Jurkat, Clone E6-1 (cell line): Measurements from ENCODE around the gene CPSF6.
A peak's percentile ranks its signal among the peaks of the same experiment; 100 is the strongest.
"Not testable (repeated sequence)": the region's sequence is repeated elsewhere in the genome, so short reads cannot be mapped to it uniquely, and the experiment has no call there.

ENCODE experiments used
- DNase-seq: peaks from one replicate; pipeline ENCODE4 v3.0.0-alpha.2; 2011; ENCODE audit warnings: low read depth, low spot score
- H3K4me3 ChIP-seq: 2 replicates; pipeline ENCODE4 v1.5.1; 2011; ENCODE audit warnings: mild to moderate bottlenecking, low read length, control low read depth, moderate library complexity

The CPSF6 gene

DNA sequence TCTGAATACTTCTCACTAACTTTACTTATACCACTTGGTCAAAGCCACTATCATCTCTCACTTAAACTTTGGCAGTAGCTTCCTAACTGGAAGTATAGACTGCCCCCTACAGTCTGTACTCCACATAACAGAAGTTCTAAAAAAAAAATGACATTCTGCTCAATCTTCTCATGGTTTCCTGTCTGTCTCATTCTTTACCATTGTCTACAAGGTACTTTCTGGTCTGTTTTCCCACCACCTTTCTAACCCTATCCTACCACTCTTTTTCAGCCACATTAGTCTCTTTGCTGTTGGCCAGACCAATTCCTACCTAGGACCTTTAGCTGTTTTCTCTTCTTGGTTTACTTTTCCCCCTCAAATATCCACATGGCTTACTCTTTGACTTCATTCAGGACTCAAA lies 14.7 kb downstream of the CPSF6 start:
- H3K4me3 ChIP-seq: no peak overlapping the region
- DNase-seq: peak; percentile 73

DNA sequence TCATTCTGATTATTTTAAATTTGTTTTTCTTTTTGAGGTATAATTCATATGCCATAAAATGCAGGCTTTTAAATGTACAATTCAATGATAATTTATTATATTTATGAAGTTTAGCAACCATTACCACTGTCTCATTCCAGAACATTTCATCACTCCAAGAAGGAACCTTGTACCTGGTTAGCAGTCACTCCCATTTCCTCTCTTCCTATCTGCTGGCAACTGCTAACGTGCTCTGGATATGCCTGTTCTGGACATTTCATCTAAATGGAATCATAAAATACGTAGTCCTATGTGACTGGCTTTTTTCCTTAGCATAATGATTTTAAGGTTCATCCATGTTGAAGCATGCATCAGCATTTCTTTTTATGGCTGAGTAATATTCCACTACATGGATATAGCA lies 15.5 kb downstream of the CPSF6 start:
- DNase-seq: no peak
- no peak overlapping the region for H3K4me3 ChIP-seq

DNA sequence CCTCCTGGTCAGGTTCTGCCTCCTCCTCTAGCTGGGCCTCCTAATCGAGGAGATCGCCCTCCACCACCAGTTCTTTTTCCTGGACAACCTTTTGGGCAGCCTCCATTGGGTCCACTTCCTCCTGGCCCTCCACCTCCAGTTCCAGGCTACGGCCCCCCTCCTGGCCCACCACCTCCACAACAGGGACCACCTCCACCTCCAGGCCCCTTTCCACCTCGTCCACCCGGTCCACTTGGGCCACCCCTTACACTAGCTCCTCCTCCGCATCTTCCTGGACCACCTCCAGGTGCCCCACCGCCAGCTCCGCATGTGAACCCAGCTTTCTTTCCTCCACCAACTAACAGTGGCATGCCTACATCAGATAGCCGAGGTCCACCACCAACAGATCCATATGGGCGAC lies 19.3 kb downstream of the CPSF6 start:
- no peak for DNase-seq
- no peak overlapping the region for H3K4me3 ChIP-seq

DNA sequence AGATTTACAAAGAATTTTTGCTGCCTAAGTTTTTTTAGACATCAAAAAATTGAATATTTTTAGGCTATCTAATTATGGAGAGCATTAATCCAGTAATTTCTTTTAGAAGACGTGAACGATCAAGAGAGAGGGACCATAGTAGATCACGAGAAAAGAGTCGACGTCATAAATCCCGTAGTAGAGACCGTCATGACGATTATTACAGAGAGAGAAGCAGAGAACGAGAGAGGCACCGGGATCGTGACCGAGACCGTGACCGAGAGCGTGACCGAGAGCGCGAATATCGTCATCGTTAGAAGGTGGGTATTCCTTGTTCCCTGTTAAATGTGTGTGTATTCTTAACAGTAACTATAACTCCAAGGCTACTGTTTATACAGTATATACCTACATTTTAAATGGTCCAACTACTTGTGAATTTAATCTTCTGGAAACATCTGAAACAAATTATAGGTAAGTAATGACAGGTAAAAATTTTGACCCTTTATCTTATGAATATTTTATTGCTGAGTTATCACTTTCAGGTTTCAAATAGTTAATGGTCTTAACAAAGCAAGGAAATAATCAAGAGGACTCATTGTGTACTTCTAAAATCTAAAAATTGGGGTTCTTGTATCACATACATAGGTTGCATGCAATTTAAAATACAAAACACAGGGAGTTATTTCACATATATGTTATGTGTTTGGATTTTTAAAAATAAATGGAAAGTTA lies 23.1 kb downstream of the CPSF6 start:
- DNase-seq: no peak
- H3K4me3 ChIP-seq: no peak overlapping the region

DNA sequence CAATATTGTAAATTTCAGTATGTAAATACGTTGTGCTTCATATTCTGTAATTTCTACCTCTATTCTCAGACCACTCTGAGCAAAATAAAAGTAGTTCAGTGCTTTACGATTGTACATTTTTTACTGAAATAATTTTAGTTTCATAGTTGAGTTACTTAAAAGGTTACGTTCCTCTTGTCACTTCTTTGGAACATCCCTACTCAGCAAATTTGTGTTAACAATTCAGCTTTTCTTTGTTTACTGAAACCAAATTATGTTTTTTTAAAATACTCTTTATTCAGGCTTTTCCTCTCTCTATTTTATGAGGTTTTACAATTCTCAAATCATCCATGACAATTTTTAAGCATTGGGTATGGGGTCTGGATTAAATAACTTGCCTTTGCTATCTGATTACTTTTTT lies 25.8 kb downstream of the CPSF6 start:
- H3K4me3 ChIP-seq: no peak overlapping the region
- DNase-seq: no peak

DNA sequence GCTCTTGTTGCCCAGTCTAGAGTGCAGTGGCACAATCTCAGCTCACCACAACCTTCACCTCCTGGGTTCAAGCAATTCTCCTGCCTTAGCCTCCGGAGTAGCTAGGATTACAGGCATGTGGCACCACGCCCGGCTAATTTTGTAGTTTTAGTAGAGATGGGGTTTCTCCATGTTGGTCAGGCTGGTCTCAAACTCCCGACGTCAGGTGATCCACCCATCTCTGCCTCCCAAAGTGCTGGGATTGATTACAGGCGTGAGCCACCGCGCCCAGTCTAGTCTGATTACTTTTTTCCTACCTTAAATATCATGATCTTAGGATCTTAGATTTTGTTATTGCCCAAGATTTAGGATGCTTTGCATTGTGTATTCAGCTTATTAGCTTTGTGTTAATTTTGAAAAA lies 26.3 kb downstream of the CPSF6 start:
- DNase-seq, H3K4me3 ChIP-seq: not testable (repeated sequence)

DNA sequence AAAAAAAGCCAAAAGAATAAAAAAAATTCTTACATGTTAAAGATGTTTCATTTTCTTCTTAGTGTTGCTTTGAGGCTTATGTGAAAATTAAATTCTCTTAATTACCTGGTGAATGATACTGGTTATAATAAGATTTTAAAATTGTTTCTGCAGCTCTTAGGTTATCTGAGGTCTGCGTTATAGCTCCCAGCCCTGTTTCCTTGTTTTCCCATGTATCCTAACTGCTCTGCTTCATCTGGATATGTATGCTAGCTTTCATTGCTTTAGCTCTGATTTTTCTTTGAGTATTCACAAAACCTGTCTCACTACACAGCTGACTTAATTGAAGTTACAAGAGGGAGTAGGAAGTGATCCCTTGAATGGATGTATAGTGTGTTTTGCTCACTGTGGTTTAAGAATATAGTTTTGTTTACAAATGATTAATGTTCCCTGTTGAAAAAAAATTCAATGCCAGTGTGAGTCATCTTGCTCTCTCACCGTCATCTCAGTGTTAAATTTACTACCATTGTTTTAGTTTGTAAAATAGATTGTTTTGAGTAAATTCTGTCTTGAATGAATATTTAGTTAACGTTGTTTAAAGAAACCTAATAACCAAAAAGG lies 26.8 kb downstream of the CPSF6 start:
- no peak overlapping the region for H3K4me3 ChIP-seq
- no peak for DNase-seq

DNA sequence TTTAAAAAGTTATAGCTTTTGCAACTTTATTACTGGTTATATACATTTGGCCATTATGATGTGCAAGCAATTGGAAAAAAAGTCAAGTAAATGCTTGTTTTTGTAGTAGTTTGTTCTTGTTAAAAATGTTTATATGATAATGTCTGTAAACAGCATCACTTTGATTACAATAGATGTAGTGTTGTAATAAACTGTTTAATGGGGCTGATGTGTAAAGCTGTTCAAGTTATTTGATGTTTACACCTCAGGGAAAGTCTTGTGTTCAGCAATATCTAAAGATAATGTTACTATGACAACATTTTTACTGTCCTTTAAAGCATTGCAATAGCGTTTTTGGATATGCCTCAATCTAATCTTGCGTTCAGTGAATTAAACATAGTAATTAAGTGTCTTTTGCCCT lies 30.4 kb downstream of the CPSF6 start:
- DNase-seq: no peak

DNA sequence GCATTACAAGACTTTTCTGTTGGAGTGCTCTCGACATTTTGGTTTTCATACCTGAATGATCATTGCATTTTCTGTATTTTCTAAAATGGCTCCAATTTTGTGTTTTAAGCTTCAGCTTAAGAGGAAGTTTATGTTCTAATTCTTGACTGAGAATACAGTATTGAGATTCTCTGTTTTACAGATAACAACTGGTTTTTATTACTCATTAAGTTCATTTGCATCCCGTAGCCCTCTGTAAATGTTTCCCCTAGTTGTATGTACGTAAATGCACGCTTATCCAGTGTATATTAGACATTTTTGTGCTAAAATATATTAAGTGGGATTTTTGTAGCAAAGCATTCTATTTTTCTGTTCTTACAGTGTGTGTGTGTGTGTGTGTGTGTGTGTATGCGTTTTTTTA lies 33.1 kb downstream of the CPSF6 start:
- no peak overlapping the region for H3K4me3 ChIP-seq
- no peak for DNase-seq

More for the DNA sequence above, 30.4 kb downstream of the CPSF6 start:
- H3K4me3 ChIP-seq: no peak overlapping the region

DNA sequence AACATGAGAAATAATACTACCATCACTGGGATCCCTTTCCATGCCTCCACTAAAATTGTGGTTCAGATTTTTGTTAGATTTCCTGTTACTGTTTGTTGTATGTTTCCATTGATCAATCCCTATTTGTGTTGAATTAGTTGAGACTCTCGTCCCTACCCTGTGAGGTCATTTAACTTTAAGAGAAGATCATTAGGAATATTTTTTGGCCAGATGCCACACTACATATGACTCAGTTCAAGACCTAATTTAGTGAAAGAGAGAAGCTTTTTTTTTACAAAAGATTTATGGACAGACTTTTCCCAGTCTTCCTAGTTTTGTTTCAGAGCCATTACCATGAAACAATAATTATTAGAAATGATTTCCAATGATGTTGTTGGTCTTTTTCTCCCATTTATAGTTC lies 35.5 kb downstream of the CPSF6 start:
- H3K4me3 ChIP-seq: no peak overlapping the region
- DNase-seq: no peak

DNA sequence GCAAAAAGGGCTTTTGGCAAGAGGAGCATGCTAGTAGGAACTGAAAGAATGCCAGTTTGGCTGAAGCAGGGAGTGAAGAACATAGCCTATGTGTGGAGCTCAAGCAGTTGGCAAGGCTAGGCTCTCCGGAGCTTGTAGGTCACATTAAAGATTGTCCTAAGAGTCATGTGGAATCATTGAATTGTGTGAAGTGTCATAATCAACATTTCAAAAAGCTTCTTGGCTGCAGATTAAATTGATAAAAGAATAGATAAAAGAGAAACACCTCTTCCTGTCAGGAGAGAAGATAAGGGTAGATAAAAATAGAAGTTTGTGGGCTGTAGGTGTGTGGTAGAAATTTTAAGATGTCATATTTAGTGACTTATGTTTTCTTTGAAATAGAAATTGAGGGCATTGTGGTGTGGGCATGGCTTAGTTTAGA lies 36.1 kb downstream of the CPSF6 start:
- peak; percentile 73 for DNase-seq

DNA sequence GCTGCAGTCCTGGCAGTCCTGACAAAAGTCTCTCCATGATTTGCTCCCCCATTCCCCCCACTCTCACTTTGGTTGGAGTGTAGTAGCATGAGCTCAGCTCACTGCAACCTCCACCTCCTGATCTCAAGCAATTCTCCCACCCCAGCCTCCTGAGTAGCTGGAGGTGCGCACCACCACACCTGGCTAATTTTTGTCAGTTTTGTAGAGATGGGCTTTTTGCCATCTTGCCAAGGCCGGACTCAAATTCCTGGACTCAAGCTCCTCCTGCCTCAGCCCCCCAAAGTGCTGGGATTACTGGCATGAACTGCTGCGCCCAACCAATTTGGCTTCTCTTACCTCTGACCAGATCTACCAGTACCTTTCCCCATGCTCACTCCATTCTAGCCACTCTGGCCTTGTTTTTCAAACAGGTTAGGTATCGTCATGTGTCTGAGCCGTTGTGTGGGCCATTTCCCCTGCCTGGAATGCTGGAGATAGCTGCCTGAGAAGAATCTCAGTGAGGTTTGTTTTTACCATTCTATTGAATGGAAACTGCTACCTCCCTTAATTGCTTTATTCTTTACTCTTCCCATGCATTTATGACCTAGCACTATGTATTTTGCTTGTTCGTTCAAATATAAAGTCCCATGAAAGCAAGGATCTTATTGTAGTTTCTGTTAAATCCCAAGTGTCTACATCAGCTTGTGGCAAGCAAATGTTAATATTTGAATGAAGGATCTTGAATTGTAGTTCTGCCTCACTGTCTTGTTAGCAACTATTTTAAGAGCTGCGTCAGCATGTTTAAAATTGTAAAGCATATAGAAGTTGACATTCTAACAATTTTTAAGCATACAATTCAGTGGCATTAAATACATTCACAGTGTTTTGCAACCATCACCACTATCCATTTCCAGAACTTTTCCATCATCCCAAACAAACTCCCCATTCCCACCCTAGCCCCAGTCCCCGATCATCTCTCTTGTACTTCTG lies 39.7 kb downstream of the CPSF6 start:
- DNase-seq: no peak
- H3K4me3 ChIP-seq: no peak overlapping the region

More for the DNA sequence above, 36.1 kb downstream of the CPSF6 start:
- H3K4me3 ChIP-seq: no peak overlapping the region

DNA sequence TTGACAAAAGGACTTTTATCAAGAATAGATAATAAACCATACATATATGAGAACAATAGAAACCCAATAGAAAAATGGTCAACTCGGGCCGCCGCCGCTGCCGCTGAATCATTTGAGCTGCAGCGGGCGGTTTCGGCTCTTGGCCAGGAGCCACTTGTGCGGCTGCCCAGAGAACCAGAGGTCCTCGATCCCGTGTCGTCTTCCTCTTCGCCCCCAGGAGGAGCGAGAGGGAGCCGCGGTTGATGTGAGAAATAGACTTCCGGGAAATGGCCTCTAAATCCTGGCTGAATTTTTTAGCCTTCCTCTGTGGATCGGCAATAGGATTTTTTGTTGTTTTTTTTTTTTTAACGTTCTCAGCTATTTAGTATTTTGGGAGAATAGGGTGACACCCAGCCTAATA lies 44.8 kb downstream of the CPSF6 start:
- no peak for DNase-seq
- no peak overlapping the region for H3K4me3 ChIP-seq

DNA sequence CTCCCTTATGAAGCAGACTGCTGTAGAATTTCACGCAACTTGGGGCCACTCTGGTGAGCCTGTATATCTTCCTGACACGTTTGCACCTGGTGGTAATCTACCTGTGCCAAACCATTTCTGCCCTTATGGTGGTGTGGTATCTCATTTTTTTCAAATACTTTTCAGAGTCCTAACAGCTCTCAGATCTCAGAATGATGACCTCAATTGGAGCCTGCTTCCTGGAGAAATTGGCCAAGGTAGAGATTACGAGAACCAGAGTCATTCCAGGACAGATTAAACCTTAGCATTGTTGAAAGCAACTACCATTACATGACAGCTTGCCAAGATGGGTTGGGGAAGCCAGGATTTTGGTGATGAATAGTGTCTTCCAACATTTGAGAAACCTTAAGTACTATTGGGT lies 48.2 kb downstream of the CPSF6 start:
- H3K4me3 ChIP-seq: no peak overlapping the region
- no peak for DNase-seq

DNA sequence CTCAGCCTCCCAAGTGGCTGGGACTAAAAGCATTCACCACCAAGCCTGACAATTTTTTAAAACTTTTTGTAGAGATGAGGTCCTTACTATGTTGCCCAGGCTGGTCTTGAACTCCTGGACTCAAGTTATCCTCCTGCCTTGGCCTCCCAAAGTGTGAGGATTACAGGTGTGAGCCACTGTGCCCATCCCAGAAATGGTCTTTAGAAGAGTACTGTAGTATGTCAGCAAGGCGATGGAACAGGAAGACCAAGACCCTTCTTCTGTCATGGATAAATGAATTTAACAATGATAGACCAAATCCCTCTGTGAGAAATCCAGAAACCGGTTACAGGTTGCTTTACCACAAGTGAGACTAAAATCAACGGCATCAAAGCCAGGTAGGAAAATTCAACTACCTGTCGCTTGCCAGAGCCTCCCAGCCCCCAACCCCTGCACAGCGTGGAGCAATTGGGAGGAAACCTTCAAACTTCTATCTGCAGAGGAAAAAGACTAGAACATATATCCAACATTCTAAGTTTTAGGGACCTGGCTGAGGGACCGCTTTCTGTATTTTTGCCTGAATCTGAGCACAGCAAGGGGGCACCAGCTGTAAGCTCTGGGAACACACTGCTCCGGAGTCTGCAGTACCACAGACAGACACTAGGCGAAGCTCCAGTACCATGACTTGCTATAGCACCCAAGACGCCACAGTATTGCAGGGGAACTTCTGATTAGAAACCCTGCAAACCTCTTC lies 51.3 kb downstream of the CPSF6 start:
- no peak overlapping the region for H3K4me3 ChIP-seq
- peak; percentile 86 for DNase-seq

DNA sequence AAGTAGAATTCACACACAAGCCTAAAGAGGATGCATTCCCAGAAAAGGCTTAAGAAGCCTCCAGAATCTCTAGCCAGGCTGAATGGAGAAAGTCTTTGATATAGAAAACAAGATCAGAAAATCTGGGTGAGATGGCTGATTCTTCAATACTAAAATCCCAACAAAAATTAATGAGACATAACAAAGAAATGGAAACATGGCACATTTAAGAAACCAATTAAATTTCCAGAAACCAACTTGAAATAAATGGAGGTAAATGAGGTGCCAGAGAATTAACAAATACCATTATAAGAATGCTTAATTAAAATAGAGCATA lies 51.9 kb downstream of the CPSF6 start:
- H3K4me3 ChIP-seq: no peak overlapping the region
- DNase-seq: no peak

DNA sequence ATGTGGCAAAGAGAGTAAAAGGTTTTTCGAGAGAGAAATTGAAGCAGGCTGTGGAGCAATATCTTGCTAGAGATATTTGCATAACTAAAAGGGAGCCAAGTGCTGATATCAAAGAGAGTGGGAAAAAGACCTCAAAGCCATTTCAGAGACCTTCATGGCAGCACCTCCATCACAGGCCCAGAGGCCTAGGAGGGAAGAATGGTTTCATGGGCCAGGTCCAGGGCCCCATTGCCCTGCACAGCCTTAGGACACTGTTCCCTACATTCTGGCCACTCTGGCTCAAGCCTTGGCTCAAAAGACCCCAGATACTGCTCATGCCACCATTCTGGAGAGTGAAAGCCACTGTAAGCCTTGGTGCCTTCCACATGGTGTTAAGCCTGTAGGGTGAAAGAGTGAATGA lies 58.8 kb downstream of the CPSF6 start:
- DNase-seq: no peak
- H3K4me3 ChIP-seq: no peak overlapping the region

DNA sequence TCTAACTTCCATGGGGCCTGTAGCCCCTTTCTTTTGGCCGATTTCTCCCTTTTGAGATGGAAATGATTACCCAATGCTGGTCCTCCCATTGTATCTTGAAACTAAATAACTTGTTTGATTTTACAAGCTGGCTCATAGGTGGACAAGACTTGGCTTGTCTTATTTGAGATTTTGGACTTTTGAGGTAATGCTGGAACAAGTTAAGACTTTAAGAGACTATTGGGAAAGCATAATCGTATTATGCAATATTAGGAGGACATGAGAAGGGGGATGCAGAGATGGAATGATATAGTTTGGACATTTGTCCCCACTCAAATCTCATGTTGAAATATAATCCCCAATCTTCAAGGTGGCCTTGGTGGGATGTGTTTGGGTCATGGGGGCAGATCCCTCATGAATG lies 59.6 kb downstream of the CPSF6 start:
- no peak for DNase-seq
- no peak overlapping the region for H3K4me3 ChIP-seq

DNA sequence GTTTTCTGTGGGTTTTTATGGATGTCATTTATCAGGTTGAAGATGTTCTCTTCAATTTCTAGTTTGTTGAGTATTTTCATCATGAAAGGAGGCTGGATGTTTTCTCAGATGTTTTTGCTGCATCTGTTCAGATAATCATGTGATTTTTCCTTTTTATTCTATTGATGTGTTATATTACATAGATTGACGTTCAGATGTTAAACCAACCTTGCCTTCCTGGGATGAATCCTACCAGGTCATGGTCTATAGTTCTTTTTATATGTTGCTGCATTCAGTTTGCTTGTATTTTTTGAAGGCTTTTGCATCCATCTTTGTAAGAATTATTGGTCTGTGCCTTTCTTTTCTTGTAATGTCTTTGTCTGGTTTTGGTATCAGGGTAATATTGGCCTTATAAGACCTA lies 64.9 kb downstream of the CPSF6 start:
- DNase-seq: no peak
- no peak overlapping the region for H3K4me3 ChIP-seq

DNA sequence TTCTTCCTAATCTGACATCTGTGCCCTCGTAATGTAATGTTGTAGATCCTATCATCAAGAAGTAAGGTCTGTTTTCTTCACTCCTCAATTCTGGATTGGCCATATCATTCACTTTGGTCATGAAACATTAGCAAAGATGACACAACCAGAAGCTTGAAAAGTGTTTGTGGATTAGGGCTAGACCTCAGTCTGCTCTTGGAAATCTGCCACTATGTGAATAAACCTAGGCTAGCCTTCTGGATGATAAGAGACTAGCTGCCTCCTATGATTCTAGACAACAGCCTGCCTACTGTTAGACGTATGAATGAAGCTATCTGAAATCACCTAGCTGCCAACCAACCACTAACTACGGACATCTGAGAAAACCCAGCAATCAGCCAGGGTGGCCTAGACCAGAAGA lies 70.1 kb downstream of the CPSF6 start:
- DNase-seq: no peak
- H3K4me3 ChIP-seq: no peak overlapping the region
